Hindlimb muscle (tissue), 1 donor: Measurements from ENCODE around the gene GPR146. TPM values are rescaled to one million over a fixed set of nuclear protein-coding genes. Genes with fewer than 3 reads are reported as not detected.

Experiments
- DNase-seq: peaks from one replicate; pipeline ENCODE4 v3.0.0-alpha.2; 2013
- polyA plus RNA-seq: library from polyadenylated mRNA; unstranded; fragments of 120-200 nt; gene quantifications from one replicate; pipeline ENCODE4 v1.2.1, GENCODE V29; 2013; ENCODE audit not compliant: insufficient read length

GPR146 gene
- polyA plus RNA-seq, 1 donor, result 6.2 TPM

DNA sequence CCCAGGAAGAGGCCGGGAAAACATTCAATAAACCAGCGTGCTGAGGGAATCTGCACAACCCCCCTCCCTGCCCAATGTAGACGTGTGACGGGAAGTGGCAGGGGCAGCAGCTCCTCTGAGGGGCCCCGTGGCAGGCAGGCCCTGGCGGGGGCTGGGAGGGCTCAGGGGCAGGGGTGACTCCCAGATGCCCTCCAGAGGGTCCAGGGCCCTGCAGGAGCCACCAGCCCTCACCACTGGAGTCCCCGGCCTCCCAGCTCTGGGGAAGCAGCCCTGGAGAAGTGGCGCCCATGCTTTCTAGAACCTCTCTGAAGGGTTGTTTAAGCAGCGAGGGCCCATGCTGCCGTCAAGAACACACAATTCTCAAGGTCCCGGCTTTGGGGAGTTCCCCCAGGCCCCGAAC, 35.2 kb downstream of the GPR146 start:
- DNase-seq, result no peak

DNA sequence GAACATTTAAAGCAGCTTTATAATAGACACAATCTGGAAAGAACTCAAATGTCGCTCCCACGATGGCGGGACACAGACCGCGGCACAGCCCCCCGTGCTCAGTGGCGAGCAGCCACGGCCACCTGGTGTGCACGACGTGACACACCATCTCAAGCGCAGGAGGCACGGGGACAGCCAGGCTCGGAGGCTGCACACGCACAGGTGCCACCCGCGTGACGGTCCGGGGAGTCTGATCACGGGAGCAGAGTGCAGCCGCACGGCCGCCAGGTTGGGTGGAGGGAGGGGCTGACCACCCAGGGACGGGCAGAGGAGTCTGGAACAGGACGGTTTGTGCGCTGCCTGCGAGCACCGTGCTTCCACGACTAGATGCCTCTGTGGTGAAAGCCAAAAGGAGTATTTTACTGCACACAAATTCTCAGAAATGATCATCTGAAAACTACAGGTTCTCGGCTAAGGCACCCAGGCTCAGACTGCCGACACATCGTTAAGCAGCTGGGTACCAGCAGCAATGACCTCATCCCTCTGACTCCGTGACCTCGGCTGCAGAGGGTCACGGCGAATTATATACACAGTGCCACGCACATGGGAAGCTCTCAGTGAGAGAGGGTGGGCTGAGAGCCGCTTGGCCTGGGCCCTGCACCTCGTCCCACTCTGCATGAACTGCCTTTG, 36.0 kb downstream of the GPR146 start:
- DNase-seq, result no peak

DNA sequence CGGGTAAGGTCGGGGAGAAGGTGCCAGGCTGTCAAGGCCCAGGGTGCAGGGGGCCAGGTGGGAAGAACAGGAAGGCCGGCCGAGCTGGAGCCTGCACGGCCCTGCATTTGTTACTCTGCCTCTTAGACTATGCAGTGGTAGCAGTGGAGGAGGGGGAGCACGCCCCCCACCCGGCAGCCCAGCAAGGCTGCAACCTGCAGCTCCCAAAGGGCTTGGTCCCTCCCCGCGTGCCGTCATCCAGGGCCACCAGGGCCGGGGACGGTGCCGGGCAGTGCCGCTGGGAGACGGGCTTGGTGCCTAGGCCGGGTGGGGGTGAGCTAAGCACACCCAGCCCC, 36.5 kb downstream of the GPR146 start:
- DNase-seq, result no peak

DNA sequence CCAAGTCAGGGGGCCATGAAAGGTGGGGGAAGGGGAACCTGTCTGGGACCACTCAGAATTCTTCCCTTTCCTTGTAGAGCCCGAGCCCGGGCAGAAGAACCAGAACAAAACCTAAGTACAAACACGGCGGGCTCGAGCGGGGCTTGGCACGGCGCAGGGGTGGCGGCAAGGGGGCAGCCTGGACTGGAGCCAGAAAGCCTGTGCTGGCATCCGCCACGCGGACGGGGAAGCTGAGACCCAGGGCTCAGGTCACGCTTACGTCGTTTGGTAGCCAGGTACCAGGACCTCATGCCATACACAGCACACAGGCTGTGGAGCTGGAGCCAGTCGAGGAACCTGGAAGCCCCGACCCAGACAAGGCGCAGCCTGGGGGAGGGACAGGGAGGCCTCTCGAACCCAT, 37.0 kb downstream of the GPR146 start:
- no peak for DNase-seq

DNA sequence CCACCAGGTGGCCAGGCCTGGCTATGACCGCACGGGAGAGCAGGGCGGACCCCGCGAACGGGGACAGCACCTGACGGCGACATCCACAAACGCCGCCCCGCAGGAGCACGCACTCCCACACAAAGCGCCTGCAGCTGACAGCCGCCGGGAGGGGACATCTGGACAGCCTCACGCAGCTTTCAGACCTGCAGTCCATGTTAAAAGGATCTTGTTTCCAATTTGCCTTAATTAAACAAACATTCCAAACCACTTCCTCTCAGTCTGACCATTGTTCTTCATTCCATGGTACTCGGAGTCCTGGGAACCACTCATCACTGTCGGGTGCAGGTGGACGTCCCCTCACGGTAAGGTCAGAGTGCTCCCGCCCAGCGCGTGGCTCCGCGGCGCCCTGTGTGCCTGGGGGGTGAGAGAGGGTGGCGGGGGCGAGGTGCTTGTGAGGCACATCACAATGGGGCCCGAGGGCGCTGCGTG, 37.6 kb downstream of the GPR146 start:
- DNase-seq, result no peak

DNA sequence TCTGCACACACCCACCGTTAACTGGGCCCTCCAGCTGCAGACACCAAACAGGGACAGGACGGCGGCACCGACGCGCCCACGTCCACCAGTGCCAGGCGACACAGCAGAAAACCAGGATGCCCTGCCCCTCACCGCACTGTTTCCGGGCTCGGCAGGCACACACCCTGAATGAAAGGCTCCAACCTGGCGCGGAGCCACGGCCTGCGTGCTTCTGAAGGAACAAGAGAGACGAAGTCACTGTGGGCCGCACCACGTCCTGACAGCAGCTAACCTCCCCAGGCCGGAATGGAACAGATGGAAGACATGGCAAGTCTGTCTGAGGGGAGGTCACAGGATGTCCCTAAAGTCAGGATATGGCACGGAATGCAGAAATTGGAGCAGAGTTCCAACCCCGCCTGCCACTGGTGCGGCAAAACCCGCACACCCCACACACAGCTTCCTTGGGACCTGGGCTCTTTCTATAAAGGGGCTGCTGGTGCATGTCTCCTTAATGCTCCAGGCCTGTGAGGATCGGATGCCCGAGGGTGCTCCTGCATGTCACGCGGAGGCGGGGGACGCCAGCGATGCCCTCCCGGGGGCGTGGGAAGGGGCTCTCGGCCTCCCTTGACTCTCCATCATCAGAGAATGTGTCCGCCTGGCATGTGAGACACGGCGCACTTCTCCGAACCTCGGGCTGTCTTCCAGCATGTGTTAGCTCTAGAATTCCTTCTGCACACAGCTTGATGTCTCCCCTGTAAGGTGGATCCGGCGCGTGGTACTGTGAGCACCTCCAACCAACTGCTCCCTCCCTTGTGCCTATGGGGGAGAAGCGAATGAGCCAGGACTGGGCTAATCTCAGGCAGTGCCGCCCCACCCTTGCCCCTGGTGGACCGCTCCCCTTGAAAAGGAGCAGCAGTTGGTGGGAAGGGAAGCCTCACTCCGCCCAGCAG, 39.6 kb downstream of the GPR146 start:
- DNase-seq, result no peak

DNA sequence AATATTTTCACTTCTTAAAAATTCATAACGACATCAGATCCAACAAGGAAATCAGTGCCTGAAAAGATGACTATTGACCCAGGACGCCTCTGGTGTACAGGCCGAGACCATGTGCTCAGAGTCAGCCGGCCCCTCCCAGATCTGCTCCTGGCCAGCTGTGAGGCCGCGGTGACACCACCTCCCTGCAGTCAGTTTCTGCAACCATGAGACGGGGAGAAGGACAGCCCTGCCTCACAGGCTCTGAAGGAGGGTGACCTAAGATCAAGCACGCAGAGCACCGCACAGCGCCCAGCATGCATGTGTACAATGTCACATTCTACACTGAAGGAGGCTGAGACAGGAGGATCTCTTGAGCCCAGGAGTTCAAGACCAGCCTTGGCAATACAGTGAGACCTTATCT, 40.9 kb downstream of the GPR146 start:
- DNase-seq, result no peak

DNA sequence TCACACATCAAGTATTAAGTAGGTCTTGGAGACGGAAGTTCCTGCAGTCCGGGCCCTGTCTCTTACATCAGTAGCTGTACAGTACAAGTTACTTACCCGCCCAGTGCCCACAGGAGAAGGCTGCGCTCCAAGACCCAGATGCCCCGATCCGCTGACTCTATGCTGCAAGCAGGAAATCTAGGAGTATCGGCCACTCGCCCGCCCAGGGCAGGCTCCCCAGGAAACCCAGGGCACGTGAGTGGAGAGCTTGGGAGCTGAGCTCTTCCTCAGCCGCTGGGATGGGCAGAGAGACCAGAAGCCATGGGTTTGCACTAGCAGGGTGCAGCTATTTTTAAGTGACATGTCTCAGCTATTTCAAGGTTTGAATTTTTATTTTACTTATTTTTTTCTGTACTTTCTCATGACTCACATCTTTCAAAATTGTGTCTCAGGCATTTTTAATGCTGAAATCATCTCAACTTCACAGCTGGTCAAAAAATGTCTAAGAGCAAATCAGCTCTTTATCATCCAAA, 41.6 kb downstream of the GPR146 start:
- no peak for DNase-seq

DNA sequence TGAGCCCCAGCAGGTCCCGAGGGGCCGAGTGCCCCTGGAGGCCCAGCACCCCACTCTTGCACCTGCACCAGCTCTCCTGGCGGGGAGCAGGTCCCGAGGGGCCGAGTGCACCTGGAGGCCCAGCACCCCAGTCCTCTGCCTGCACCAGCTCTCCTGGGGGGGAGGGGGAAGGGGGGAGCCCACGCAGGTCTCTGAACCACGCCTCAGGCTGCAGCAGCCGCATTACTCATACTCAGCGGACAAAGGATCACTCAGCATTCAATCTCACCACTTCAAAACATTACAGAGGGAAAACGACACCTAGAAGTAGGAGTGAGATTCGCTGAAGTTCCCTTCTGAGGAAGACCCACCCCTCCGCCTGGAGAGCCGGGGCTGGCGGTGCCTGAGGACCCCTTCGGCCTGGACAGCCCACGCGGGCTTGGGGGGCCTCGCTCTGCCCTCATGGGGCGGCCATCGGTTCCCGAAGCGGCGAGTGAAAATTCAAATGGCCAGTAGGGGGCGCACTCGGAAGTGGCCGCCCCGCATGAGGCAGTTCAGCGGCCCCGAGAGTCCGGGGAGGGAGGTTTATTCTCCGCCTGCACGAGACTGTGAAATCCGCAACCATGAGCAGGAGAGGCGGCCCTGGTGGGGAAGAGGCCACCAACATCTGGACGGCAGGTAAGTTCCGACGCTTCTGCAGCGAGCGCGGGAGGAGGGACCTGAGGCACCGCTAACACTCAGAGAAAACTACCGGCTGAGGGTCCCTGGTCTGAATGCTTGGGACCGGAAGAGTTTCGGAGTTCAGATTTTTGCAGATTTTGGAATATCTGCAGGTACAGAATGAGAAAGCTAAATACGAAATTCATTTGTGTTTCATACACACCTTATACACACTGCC, 42.5 kb downstream of the GPR146 start:
- DNase-seq, result peak; percentile 71

DNA sequence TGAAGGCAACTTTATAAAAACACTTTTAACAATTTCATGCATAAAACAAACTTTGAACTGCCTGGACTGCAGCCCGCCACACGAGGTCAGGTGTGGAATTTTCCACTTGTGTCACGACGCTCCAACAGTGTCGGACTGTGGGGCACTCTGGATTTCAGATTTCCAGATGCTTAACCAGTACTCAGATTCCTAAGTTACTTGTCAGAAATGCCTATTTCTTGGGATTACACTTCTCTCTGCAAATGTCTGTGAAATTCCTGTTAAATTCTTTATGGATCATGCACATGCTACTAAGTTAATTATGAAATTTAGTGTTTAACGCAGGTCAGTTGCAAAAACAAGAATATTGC, 43.1 kb downstream of the GPR146 start:
- no peak for DNase-seq

DNA sequence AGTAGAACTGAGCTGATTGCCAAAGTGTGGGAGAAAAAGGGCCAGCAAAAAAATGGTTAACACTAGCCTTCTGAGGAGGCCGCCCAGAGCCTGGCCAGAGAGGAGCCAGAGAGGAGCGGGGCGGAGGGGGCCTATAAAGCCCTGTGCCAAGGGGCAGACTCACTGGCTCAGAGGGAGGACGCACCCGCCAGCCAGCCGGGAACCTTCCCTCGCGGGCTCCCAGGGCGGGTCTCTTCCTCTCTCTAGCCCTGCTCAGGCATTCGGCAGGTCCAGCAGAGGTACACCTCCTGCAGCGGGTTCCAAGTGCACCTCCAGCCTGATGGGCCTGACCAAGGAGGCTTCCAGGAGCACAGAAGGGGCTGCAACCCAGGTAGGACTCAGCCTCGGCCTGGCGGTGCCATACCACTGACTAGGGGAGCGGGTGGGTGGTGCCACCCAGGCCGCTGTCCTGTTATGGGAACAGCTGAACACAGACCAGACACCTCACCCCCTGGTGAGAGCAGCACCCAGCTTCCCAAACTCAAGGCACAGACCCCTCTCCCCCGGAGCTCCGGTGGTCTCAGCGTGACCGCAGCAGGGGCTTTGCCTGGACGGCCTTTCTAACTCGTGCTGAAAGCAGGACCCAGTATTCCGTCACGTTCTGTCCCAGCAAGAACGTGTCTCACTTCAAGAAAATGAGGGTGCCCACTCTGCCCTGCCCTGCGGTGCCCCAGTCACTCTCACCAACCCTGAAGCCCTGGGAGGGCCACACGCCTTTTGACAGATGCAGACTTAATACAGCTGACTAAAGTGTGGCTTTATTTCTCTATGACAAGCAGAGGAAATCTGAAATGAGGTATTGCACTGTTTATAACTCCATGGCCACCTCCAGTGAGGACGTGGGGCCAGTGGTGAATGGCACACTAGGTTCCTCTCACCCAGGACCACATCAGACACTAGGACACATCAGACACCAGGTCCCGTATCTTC, 43.9 kb downstream of the GPR146 start, which contains the start of gene GPER1:
Gene GPER1, plus strand, starts transcription at position 162 of the 969 bp plus-strand sequence. CDS start 3,616 bp downstream, outside the sequence.
- DNase-seq, result no peak

DNA sequence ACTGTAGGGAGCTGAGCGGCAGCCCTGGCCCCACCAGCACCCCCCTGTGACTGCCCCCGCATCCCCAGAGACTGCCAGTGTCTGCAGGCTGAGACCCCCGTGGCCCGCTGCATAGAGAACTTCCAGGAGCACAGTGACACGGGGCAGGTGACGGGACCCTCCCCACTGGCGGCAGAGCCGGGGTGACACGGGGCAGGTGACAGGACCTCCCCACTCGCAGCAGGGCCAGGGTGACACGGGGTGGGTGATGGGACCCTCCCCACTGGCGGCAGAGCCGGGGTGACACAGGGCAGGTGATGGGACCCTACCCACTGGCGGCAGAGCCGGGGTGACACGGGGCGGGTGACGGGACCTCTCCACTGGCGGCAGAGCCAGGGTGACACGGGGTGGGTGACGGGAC, 45.9 kb downstream of the GPR146 start:
- DNase-seq, result no peak

DNA sequence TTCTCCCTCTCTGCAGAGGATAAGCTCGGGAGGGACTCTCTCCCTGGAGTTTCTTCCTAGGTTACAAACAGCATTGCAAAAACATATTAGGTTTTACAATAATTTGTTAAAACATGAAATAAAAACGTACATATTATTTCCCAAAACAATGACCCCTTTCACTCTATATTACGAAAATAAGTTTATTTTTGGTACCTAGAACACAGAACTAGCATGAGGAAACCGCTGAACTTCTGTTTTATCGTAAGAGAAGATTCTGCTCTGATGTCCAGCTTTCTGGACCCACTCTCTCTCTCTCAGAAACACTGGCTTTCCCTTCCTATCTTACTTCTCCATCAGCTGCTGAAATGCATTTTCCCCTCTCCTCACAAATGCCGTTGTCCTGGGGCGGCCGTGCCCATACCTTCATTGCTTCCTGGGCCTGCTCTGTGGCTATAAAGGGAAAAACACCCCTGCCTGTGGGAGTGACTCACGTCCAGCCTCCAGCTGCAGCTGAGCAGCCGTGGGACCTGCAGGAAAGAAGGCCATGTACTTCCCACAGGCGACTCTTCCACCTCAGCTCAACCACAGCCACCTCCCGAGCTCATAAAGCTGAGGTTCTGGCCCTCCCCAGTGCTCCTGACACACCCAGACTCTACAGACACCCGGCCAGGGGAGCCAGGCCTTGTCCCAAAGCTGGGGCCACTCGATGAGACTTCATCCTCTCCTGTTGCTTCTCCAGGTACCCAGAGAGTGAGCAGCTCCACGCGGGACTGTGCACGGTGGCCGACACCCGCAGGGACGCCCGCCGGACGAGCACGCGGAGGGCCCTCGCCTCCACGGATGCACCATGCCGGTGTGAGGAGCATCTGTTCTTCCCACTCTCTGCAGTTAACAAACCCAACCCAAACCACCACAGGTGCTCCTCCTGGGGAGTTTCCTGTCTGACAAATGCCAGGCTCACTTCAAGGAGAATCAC, 46.6 kb downstream of the GPR146 start:
- no peak for DNase-seq

DNA sequence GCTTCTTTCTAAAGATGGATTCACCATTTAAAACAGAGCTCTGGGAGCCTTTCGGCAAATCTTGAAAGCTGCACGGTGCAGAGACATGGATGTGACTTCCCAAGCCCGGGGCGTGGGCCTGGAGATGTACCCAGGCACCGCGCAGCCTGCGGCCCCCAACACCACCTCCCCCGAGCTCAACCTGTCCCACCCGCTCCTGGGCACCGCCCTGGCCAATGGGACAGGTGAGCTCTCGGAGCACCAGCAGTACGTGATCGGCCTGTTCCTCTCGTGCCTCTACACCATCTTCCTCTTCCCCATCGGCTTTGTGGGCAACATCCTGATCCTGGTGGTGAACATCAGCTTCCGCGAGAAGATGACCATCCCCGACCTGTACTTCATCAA, 47.3 kb downstream of the GPR146 start:
- DNase-seq, result no peak

DNA sequence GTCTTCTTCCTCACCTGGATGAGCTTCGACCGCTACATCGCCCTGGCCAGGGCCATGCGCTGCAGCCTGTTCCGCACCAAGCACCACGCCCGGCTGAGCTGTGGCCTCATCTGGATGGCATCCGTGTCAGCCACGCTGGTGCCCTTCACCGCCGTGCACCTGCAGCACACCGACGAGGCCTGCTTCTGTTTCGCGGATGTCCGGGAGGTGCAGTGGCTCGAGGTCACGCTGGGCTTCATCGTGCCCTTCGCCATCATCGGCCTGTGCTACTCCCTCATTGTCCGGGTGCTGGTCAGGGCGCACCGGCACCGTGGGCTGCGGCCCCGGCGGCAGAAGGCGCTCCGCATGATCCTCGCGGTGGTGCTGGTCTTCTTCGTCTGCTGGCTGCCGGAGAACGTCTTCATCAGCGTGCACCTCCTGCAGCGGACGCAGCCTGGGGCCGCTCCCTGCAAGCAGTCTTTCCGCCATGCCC, 47.9 kb downstream of the GPR146 start:
- no peak for DNase-seq

DNA sequence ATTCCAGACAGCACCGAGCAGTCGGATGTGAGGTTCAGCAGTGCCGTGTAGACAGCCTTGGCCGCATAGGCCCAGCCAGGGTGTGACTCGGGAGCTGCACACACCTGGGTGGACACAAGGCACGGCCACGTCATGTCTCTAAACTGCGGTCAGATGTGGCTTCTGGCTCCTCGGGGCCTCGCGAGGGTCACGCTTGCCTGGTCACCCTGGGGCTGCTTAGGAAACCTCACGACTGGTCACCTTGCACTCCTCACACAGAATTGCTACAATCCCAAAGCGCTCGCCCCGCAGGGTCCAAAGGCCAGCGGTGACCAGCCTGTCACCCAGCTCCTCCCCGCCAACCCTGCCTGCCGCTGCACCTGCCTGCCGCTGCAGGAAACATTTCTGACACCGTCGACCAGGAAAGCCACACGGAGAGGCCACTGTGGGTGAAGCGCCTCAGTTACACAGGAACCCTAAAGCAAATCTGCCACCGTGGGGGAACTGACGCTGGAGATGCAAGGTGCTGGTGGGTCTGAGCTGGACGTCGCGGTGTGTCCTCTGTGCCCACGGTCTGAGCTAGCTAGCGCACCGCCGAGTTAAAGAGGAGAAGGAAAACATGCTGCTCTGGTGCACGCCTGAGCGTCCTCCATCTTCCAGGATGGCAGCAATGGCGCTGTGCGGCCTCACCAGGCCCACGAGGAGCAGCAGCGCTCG, 48.6 kb downstream of the GPR146 start:
- DNase-seq, result no peak

DNA sequence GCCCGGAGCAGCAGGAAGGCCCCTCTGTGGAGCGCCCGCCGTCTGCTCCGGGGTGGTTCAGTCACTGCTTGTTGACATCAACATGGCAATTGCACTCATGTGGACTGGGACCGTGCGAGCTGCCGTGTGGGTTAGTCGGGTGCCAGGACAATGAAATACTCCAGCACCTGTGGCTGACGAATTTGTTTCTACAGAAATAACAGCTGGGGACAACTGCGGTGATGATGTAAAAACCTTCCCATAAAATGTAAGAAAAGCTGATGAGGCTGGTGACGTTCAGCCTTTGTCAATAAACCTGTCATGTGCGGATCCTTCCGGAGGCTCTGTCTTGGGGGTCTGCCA, 49.1 kb downstream of the GPR146 start:
- no peak for DNase-seq

DNA sequence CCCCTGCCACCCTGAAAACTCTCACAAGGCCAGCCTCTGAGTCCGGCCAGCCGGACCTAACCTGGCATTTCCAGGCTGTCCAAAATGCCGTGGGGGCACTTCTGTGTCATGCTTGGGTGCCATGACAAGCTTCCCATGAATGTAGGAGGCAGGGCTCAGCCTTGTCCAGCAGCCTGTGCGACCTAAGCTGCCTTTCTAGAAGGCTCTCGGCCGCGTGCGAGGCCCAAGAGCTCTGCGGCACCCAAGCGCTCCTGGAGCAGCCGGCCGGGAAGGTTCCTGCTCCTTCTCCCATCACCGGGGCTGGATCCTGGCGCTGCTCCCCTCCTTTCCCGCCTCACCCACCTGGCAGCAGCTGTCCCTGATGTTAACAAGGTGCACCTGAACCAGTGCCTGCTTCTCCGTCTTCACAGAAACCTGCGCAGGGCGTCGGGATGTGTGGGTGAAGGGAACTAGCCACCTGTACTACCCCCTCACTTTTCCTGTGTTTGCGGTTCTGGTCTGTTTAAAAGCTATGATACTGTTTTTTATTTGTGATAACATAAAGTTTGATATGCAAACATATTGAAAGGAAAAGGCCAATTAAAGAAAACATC, 49.7 kb downstream of the GPR146 start:
- DNase-seq, result no peak

DNA sequence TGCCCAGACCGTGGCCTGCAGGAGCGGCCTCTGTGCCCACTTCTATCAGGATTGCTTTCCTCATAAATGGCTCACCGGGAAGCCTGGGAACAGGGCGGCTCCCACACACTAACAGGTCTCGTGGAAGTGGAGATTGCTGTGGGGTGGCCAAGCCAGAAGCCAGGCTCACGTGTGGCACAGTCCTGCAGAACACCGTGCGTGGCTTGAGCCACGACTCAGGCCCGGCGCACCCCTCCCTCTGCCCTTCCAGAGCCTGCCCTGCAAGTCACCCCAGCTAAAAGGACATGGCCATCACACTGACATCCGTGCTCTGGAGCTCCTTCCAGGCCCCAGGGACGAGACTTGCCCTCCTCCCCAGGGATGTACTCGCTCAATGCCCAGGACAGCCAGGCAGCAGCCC, 50.5 kb downstream of the GPR146 start:
- no peak for DNase-seq
